Activated naive CD8-positive, alpha-beta T cell treated with anti-CD3 and anti-CD28 coated beads, Interleukin-2, amount 50 U/mL, for 16 hours (primary cell): ENCODE data around the gene NMNAT2.

ENCODE experiments used
- DNase-seq: peaks from one replicate; pipeline ENCODE4 v3.0.0-alpha.2; 2020; ENCODE audit warnings: low read depth, low spot score

Gene NMNAT2

GRCh38 chr1:183239793-183240525 is 178.2 kb downstream of the NMNAT2 start:
- DNase-seq = no peak

DNA sequence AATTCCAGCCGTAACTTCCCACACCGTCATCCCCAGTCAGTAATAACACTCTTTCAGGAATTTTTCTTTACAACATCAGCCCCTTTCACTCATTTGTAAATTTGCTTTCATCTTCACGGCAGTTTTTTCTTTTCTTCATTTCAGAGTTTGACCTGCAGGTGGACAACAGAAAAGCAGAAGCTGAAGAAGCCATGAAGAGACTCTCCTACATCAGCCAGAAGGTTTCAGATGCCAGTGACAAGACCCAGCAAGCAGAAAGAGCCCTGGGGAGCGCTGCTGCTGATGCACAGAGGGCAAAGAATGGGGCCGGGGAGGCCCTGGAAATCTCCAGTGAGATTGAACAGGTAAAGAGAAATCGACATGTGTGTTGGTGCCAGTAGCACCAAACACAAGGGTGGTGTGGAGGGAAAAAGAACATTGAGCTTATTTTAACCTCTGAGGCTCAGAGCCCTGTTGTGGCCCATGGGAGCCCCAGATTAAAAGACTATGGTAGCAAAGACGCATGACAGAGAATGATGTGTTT is 178.9 kb downstream of the NMNAT2 start:
- DNase-seq = no peak

DNA sequence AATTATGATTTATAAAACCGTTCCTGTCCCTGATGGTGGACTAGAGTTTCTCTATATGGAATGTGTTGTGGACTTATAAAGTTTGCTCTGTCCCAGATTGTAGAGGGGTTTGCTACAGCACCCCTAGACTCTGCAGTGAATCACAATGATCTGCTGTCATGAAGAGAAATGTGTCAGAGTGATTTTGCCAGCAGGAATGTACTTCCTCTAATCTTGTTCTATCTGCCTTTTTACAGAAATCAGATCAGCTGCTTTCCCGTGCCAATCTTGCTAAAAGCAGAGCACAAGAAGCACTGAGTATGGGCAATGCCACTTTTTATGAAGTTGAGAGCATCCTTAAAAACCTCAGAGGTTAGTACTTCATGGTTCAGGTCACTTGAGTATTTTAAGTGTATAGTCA is 180.1 kb downstream of the NMNAT2 start:
- DNase-seq = no peak

GRCh38 chr1:183237046-183237445 is 181.1 kb downstream of the NMNAT2 start:
- no peak for DNase-seq

DNA sequence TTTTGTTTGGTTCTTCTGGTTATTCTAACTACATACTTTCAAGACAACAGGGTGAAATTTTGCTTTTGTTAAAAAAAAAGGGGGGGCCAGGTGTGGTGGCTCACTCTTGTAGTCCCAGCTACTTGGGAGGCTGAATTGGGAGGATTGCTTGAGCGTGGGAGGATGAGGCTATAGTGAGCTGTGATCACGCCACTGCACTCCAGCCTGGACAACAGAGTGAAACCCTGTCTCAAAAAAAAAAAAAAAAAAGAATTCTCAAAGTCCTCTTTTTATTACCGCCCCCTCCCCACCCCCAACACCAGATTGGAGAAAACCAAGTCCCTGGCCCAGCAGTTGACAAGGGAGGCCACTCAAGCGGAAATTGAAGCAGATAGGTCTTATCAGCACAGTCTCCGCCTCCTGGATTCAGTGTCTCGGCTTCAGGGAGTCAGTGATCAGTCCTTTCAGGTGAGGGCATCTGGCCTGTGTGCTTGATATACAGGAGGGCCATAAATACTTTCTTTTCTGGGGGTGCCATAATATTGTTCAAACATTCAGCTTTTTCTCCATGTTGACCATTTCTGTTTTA is 181.9 kb downstream of the NMNAT2 start:
- DNase-seq = no peak

DNA sequence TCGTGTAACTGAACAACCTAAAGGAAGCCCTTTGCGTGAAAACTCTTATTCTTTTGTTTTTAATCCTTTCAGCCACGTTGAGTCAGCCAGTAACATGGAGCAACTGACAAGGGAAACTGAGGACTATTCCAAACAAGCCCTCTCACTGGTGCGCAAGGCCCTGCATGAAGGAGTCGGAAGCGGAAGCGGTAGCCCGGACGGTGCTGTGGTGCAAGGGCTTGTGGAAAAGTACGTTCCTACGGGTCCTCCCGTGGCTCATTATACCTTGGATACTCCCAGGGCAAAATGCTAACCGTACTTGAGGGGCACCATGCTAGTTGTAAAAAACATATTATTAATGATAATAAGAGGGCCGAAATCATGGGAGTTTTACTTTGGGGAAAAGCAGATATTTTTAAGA is 182.7 kb downstream of the NMNAT2 start:
- DNase-seq = no peak

GRCh38 chr1:183234660-183235476 is 183.3 kb downstream of the NMNAT2 start:
- no peak for DNase-seq

- no peak for DNase-seq
Measured at GRCh38 chr1:183233113-183233512, 185.1 kb downstream of the NMNAT2 start.

DNA sequence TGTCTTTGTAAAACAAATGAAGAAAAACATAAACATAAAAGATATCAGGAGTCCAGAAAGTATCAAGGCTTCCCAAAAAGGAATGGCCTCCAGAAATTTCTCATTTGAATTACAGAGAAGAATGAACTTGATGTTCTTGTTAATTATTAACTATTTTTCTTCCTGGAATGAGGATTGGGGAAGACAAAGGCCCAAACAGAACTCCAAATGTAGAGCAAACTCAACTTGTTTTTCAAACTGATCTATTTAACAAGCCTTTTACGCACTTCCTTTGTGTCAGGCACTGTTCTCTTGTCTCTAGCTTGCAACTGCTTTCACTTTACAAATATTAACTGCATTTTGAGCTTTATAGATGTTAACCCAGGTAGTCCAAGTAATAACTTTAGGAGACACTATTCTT is 186.6 kb downstream of the NMNAT2 start:
- DNase-seq = no peak

- no peak for DNase-seq
Measured at GRCh38 chr1:183230413-183230812, 187.8 kb downstream of the NMNAT2 start.

GRCh38 chr1:183228347-183229220 is 189.6 kb downstream of the NMNAT2 start:
- DNase-seq = no peak

DNA sequence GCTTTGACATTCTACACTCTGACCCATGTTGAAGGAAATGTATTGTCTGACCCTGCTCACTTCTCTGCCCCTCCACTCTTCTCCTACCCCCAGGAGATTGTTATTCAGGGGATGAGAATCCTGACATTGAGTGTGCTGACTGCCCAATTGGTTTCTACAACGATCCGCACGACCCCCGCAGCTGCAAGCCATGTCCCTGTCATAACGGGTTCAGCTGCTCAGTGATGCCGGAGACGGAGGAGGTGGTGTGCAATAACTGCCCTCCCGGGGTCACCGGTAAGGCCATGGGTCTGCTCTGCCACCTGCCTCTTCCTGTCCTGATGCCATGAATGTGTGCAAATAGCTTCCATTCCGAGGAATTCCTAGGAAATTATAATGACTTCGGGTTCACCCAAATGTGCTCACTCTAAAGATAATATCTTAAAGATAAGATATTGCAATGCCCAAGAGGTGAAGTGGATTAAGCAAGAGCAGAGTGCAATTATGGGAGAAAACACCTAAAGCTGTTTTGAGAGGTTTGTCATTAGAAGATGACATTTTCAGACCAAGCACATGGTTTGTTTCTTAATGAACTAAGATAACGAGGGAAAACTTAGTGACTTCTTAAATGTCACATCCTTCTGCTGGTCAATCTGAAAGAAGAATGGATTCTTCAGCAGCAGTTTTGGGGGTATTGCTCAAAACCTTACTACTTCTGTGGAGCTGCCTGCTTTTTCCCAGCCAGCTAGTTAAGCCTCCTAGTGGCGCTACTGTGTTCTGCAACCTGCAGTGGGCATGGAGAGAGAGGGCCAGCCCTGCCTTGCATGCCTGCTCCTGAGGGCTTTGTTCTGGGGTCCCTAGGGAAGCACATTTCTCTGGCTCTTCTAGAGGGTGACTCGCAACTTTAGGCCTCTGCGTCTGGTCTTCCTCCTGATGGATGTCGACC is 190.5 kb downstream of the NMNAT2 start:
- no peak for DNase-seq

- DNase-seq = no peak
Measured at GRCh38 chr1:183226963-183227362, 191.2 kb downstream of the NMNAT2 start.

GRCh38 chr1:183226361-183226760 is 191.8 kb downstream of the NMNAT2 start:
- no peak for DNase-seq

- DNase-seq = no peak
Measured at GRCh38 chr1:183223467-183223866, 194.7 kb downstream of the NMNAT2 start.

DNA sequence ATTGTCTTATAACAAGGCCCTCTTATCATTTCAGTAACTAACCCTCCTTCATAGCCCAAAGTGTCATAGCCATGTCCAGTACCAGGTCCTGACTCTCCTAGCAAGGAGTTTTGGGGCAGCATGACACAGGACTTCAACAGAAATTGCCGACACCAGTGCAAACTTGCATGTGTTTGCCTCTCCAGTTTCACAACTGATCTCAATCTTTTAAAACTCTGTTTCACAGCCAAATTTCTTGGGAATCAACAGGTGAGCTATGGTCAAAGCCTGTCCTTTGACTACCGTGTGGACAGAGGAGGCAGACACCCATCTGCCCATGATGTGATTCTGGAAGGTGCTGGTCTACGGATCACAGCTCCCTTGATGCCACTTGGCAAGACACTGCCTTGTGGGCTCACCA is 195.3 kb downstream of the NMNAT2 start:
- no peak for DNase-seq

DNA sequence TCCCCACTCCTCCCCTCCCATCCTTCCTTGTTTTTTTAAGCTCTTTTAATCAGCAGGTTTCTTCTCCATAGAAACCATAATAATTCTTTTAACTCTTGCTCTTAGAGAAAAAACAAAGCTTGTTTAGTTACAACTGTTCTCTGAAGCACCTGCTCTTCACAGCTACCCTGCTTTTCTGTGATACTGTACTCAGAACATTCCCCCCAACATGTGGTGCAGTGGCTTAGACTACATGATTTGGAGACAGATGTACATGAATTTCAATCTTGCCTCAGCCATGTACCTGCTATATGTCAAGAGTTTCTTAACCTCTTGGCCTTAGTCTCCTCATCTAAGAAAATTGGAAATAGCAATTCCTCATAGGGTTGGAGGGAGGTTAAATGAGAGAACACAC is 198.6 kb downstream of the NMNAT2 start:
- DNase-seq = no peak

DNA sequence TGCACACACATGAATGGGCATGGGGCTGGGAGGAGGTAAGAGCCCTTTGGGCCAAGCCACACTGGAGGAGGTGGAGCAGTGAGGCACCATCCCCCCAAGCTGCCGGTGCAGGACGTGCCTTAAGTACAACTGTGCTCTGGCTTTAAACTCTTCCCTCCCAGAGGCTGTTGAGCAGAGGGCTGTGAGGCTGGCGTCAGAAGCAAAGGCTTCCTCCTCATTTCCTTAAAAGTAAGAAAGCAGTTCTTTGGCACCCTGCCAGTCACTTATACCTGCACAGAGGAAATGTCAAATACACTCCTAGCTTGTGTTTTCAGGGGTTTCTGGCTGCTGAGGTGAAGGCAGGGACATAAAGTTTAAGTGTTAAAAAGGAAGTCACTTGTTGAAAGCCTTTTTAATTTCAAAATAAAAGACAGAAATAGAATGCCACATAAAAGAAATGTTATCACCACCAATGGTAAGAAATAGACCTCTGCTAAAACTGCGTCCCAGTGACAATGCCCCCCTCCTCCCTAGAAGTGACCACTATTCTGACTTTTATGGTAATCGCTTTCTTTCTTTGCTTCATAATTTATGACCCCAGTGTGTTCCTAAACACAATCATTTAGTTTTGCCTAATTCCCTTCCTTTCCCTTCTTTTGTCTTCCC is 199.1 kb downstream of the NMNAT2 start:
- peak; percentile 2 for DNase-seq

- no peak for DNase-seq
Measured at GRCh38 chr1:183218027-183218618, 200.1 kb downstream of the NMNAT2 start.

DNA sequence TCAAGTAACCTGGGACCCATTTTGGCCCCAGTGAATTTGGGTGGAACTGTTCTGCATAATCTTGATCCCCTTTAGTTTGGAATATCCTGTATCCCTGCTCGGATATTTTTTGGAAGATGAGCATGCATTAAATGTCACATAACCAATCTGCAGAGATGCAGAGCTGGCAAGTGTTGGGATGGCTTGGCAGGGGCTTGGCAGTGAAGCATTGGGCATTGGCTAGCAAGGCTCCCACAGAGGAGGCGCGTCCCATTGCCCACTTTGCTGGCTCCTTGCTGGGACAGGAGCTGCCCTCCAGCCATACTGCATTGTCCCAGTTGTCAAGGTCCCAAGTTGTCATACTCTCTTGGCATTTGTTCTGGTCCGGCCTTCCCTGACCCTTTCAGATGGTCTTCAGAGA is 202.2 kb downstream of the NMNAT2 start:
- DNase-seq = no peak
